H1 (cell line): ENCODE measurements around the gene HES1. TPM values are rescaled to one million over a fixed set of nuclear protein-coding genes. Genes with fewer than 3 reads are reported as not detected.

ENCODE experiments used
- CTCF ChIA-PET: fragments of 300-600 bp; sonication (Branson Sonifier 250); formaldehyde crosslinking; loops from one replicate; lab custom pipeline; 2021; ENCODE audit not compliant: partially characterized antibody; lab: Charles Lee
- POLR2A ChIA-PET: fragments of 300-600 bp; sonication (Branson Sonifier 250); formaldehyde crosslinking; loops from one replicate; lab custom pipeline; 2021; ENCODE audit warnings: inconsistent platforms; ENCODE audit not compliant: partially characterized antibody; lab: Charles Lee
- DNase-seq, 2 experiments: peaks; one replicate each; pipeline versions ENCODE4 v3.0.0 to v3.0.0-alpha.2; 2010 to 2022; ENCODE audit warnings: low spot score in 2 of 2, low read depth in 1 of 2, mixed read lengths in 1 of 2
- FAIRE-seq: peaks from 2 replicates; lab custom pipeline; 2011; peaks lifted over from hg19 to GRCh38; lab: Jason Lieb, UNC
- H2AFZ ChIP-seq: 2 replicates; pipeline ENCODE4 v1.8.1; 2012; ENCODE audit warnings: low read length, inconsistent platforms
- H2AK5ac ChIP-seq: 2 replicates; pipeline ENCODE4 v1.6.1; 2013; ENCODE audit warnings: low read depth, low read length
- H2BK120ac ChIP-seq: replicated peaks from 2 replicates; pipeline ENCODE3; 2013; ENCODE audit warnings: low read depth, low read length, inconsistent platforms
- H2BK12ac ChIP-seq: 2 replicates; pipeline ENCODE4 v1.6.1; 2013; ENCODE audit warnings: low read depth, low read length
- H2BK15ac ChIP-seq: 2 replicates; pipeline ENCODE4 v1.6.1; 2013; ENCODE audit warnings: low read length
- H2BK20ac ChIP-seq: 2 replicates; pipeline ENCODE4 v1.6.1; 2013; ENCODE audit warnings: low read length
- H2BK5ac ChIP-seq: 2 replicates; pipeline ENCODE4 v1.6.1; 2013; ENCODE audit warnings: low read depth, low read length
- H3K14ac ChIP-seq: 2 replicates; pipeline ENCODE4 v1.6.1; 2013; ENCODE audit warnings: inconsistent platforms; ENCODE audit not compliant: insufficient read length
- H3K18ac ChIP-seq: 2 replicates; pipeline ENCODE4 v1.6.1; 2013; ENCODE audit warnings: low read length; ENCODE audit errors: extremely low read depth
- H3K23ac ChIP-seq: 2 replicates; pipeline ENCODE4 v1.6.1; 2013; ENCODE audit warnings: inconsistent platforms; ENCODE audit not compliant: insufficient read length
- H3K23me2 ChIP-seq: 2 replicates; pipeline ENCODE4 v1.6.1; 2013; ENCODE audit warnings: low read depth, low read length
- H3K27ac ChIP-seq: 2 replicates; pipeline ENCODE4 v1.6.1; 2011; ENCODE audit warnings: low read depth, low read length, inconsistent platforms
- H3K27me3 ChIP-seq, 4 experiments: replicated peaks in 1 of 4; 1 replicate in 1 of 4; 2 replicates in 3 of 4; pipeline versions ENCODE4 v1.6.1 to v1.8.1; 2011 to 2013; ENCODE audit warnings: low read length in 3 of 4, mild to moderate bottlenecking in 3 of 4, inconsistent platforms in 2 of 4, mixed read lengths in 2 of 4, moderate library complexity in 1 of 4; ENCODE audit not compliant: control insufficient read depth in 3 of 4, insufficient read depth in 3 of 4; ENCODE audit errors: extremely low read depth in 1 of 4
- H3K36me3 ChIP-seq, 4 experiments: 2 replicates each; pipeline versions ENCODE4 v1.6.1 to v1.8.1; 2011 to 2013; ENCODE audit warnings: mild to moderate bottlenecking in 4 of 4, low read length in 3 of 4, moderate library complexity in 2 of 4, control low read depth in 1 of 4, inconsistent platforms in 1 of 4; ENCODE audit not compliant: insufficient read depth in 4 of 4, control insufficient read depth in 2 of 4
- H3K4ac ChIP-seq: replicated peaks from 2 replicates; pipeline ENCODE3; 2013; ENCODE audit warnings: low read length, low read depth, mixed read lengths, inconsistent platforms; ENCODE audit not compliant: insufficient read length
- H3K4me1 ChIP-seq, 4 experiments: replicated peaks in 1 of 4; 1 replicate in 1 of 4; 2 replicates in 3 of 4; pipeline versions ENCODE4 v1.6.1 to v1.8.1; 2011 to 2013; ENCODE audit warnings: low read length in 3 of 4, inconsistent platforms in 2 of 4, mixed read lengths in 1 of 4; ENCODE audit not compliant: insufficient read depth in 4 of 4, control insufficient read depth in 3 of 4
- H3K4me2 ChIP-seq, 2 experiments: 2 replicates each; pipeline versions ENCODE4 v1.6.1 to v1.8.1; 2011 to 2013; ENCODE audit warnings: low read depth in 2 of 2, low read length in 2 of 2, control low read depth in 1 of 2, inconsistent platforms in 1 of 2, mild to moderate bottlenecking in 1 of 2; ENCODE audit not compliant: insufficient read depth in 1 of 2
- H3K4me3 ChIP-seq, 4 experiments: fragments of 200-600, 300-600 bp in 1 of 4; sonication (generic), shearing (Covaris generic), sonication (Bioruptor Twin) in 1 of 4; 2 replicates each; pipeline versions ENCODE4 v1.5.1 to v1.8.1; 2011 to 2016; ENCODE audit warnings: low read length in 4 of 4, low read depth in 3 of 4, control low read depth in 2 of 4, inconsistent platforms in 2 of 4, mild to moderate bottlenecking in 2 of 4, mixed read lengths in 1 of 4, moderate library complexity in 1 of 4; ENCODE audit not compliant: insufficient read depth in 2 of 4; ENCODE audit errors: extremely low read depth in 1 of 4
- H3K56ac ChIP-seq: replicated peaks from 2 replicates; pipeline ENCODE3; 2013; ENCODE audit warnings: low read depth, mild to moderate bottlenecking, mixed read lengths, low read length, inconsistent platforms; ENCODE audit not compliant: insufficient read length
- H3K79me1 ChIP-seq: 2 replicates; pipeline ENCODE4 v1.6.1; 2013; ENCODE audit warnings: low read depth, low read length, control low read depth
- H3K79me2 ChIP-seq, 2 experiments: 2 replicates each; pipeline versions ENCODE4 v1.6.1 to v1.8.1; 2012 to 2013; ENCODE audit warnings: low read length in 2 of 2, mild to moderate bottlenecking in 2 of 2, inconsistent platforms in 1 of 2; ENCODE audit not compliant: insufficient read depth in 2 of 2, control insufficient read depth in 1 of 2
- H3K9ac ChIP-seq, 4 experiments: replicated peaks in 1 of 4; 1 replicate in 1 of 4; 2 replicates in 3 of 4; pipeline versions ENCODE4 v1.6.1 to v1.8.1; 2011 to 2013; ENCODE audit warnings: low read depth in 3 of 4, low read length in 3 of 4, control low read depth in 2 of 4, mild to moderate bottlenecking in 2 of 4, moderate library complexity in 2 of 4, inconsistent platforms in 1 of 4; ENCODE audit errors: extremely low read depth in 1 of 4
- H3K9me3 ChIP-seq, 2 experiments: 2 replicates each; pipeline versions ENCODE4 v1.6.1 to v1.8.1; 2012 to 2013; ENCODE audit warnings: mild to moderate bottlenecking in 2 of 2, moderate library complexity in 2 of 2, control low read depth in 1 of 2, inconsistent platforms in 1 of 2, low read depth in 1 of 2, low read length in 1 of 2, mixed read lengths in 1 of 2; ENCODE audit not compliant: insufficient read depth in 2 of 2
- H4K20me1 ChIP-seq, 2 experiments: replicated peaks in 1 of 2; 2 replicates each; pipeline versions ENCODE3 to v1.8.1; 2011 to 2013; ENCODE audit warnings: inconsistent platforms in 2 of 2, low read length in 2 of 2, mild to moderate bottlenecking in 1 of 2; ENCODE audit not compliant: insufficient read depth in 2 of 2, control insufficient read depth in 1 of 2
- H4K5ac ChIP-seq: 2 replicates; pipeline ENCODE4 v1.6.1; 2013; ENCODE audit warnings: low read length, low read depth, mixed read lengths, inconsistent platforms; ENCODE audit not compliant: insufficient read length
- H4K8ac ChIP-seq: 2 replicates; pipeline ENCODE4 v1.8.0; 2013; ENCODE audit warnings: mild to moderate bottlenecking, moderate library complexity, low read length, inconsistent platforms; ENCODE audit not compliant: insufficient read depth; ENCODE audit errors: extremely low read depth
- H4K91ac ChIP-seq: replicated peaks from 2 replicates; pipeline ENCODE3; 2013; ENCODE audit warnings: low read length, mixed read lengths, inconsistent platforms; ENCODE audit not compliant: insufficient read length
- ASH2L ChIP-seq: fragments of 200-600, 300-600 bp; sonication (generic); IDR thresholded peaks from one replicate; pipeline ENCODE4 v1.7.1; 2017; ENCODE audit warnings: low read length
- BRCA1 ChIP-seq: IDR thresholded peaks from 2 replicates; pipeline ENCODE4 v1.6.1; 2012; ENCODE audit warnings: low read depth, low read length, improper control_type of control experiment
- EGR1 ChIP-seq: IDR thresholded peaks from 2 replicates; pipeline ENCODE4 v1.6.1; 2011; ENCODE audit warnings: low read depth, low read length, borderline replicate concordance
- FOSL1 ChIP-seq: IDR thresholded peaks from 2 replicates; pipeline ENCODE4 v1.6.1; 2011; ENCODE audit warnings: mild to moderate bottlenecking, low read depth, low read length, moderate library complexity; ENCODE audit not compliant: insufficient read depth
- GTF2F1 ChIP-seq: IDR thresholded peaks from 2 replicates; pipeline ENCODE4 v1.6.1; 2012; ENCODE audit warnings: low read depth, low read length, improper control_type of control experiment, borderline replicate concordance
- HDAC6 ChIP-seq: IDR thresholded peaks from one replicate; pipeline ENCODE4 v1.7.1; 2012; ENCODE audit warnings: low read depth, mild to moderate bottlenecking, inconsistent platforms, low read length, moderate library complexity
- JUND ChIP-seq: IDR thresholded peaks from 2 replicates; pipeline ENCODE4 v1.6.1; 2011; ENCODE audit warnings: mild to moderate bottlenecking, improper control_type of control experiment, low read length
- NANOG ChIP-seq: IDR thresholded peaks from 2 replicates; pipeline ENCODE4 v1.6.1; 2011; ENCODE audit warnings: low read length, low read depth, mild to moderate bottlenecking, inconsistent platforms; ENCODE audit not compliant: insufficient read depth, poor library complexity, severe bottlenecking
- RBBP5 ChIP-seq: IDR thresholded peaks from 2 replicates; pipeline ENCODE4 v1.7.1; 2012; ENCODE audit warnings: low read depth, mild to moderate bottlenecking, inconsistent platforms, low read length, moderate library complexity, borderline replicate concordance
- SP4 ChIP-seq: IDR thresholded peaks from 2 replicates; pipeline ENCODE4 v1.6.1; 2012; ENCODE audit warnings: low read length, inconsistent platforms
- SUZ12 ChIP-seq: fragments of 200-600 bp; sonication (generic); IDR thresholded peaks from 2 replicates; pipeline ENCODE4 v1.6.1; 2012; ENCODE audit warnings: mild to moderate bottlenecking, inconsistent platforms, low read length, moderate library complexity, mixed read lengths
- TCF12 ChIP-seq: IDR thresholded peaks from 2 replicates; pipeline ENCODE4 v1.6.1; 2011; ENCODE audit warnings: low read depth, mild to moderate bottlenecking, low read length
- WGBS, 2 experiments: shearing (Covaris generic) in 1 of 2; methylation state at CpG; one replicate each; pipeline versions ENCODE4 v1.1.6 to v1.1.7; 2013 to 2015; ENCODE audit warnings: low lambda C conversion rate in 2 of 2, mixed read lengths in 2 of 2, inconsistent platforms in 1 of 2, low coverage in 1 of 2, missing lambda C conversion rate in 1 of 2; ENCODE audit not compliant: insufficient replicate concordance in 2 of 2, insufficient coverage in 1 of 2, insufficient read length in 1 of 2; ENCODE audit errors: extremely low coverage in 1 of 2, missing lambda C conversion rate in 1 of 2; 5-methylcytosine and 5-hydroxymethylcytosine counted together
- polyA plus RNA-seq, 7 experiments: library from polyadenylated mRNA; depleted of rRNA in 3 of 7; stranded (reverse) in 5 of 7; unstranded in 2 of 7; fragments of >200 nt in 5 of 7; fragments of 200-250 nt in 2 of 7; gene quantifications; 1 replicate in 5 of 7; 2 replicates in 1 of 7; 4 replicates in 1 of 7; pipeline versions ENCODE4 v1.2.1 to v1.2.3, GENCODE V29; 2011 to 2013; ENCODE audit warnings: missing spikeins in 2 of 7, mixed read lengths in 2 of 7
- total RNA-seq: library from RNA; stranded (reverse); fragmentation: NEBNext Ultra II Directional; extraction: Animal tissue kit (Norgen Biotek cat#: 25700); gene quantifications from 2 replicates; pipeline ENCODE4 v1.2.1, GENCODE V29; 2021

The HES1 gene
- total and polyA plus RNA-seq, 2 of the 8 experiments (the other 6 are each of a cell fraction or from before 2014, with no cell fraction given) = 7.9 to 12.9 TPM

DNA sequence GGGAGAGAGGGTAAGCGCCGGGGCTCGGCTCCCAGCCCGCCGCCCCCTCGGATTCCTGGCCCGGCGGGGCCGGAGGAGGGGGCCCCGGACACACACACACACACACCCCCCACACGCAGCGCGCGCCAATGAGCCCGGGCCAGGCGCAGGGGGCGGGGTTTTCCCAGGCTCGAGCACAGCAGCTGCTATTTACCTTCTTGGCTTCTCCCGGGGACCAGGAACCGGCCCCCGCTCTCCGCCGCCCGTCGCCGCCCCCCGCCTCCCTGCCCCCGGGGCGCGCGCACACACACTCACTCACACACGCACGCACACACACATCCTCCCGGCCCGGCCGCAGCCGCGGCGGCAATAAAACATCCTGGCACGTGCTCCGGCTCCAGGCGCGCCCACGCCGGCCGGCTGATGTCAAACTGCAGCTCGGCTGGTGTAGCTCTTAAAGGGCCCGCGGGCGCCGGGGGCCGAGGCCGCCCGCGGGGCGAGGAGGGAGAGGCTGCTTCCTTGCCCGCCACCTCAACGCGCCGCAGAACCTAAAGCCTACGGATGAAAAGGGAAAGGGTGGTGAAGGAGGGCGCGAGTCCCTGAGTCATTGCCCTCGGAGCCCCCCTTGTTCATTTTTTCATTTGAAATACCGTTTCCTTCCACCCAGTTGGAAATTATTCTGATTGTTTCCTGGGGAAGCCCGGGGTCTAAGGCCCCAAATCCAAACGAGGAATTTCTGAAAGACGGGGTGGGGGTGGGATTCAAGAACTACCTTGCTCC is 1.0 kb upstream of the HES1 start:
- peak overlapping the region; percentile 43; the same call in 1 of the 2 replicates for H2BK12ac ChIP-seq
- peak overlapping the region; percentile 91 for H4K8ac ChIP-seq
- no peak overlapping the region for H2BK20ac ChIP-seq
- peak overlapping the region; percentile 95 for H3K18ac ChIP-seq
- ChIA-PET POLR2A (interaction anchor here (0.6 to 2.5 kb wide), 20 partner anchors 8 to 359 kb away, joined by 3 to 10 read pairs (median 3); no protein-coding TSS in a partner anchor), CTCF (interaction anchor here (0.6 kb wide), 1 partner anchor 52 kb away, joined by 3 read pairs; no protein-coding TSS in a partner anchor)
- 0% methylated on average over 33 of the region's 68 CpGs; no CpG with 5 or more reads in 1 of the 2 experiments for WGBS, 2 experiments
- H3K9ac ChIP-seq = peak overlapping the region in 2 of 4 experiments; percentile 38 to 43; a peak in 4 of 7 replicates
- H3K79me2 ChIP-seq = peaks cover 0 to 15% of the 10 kb centered on the region in 2 experiments; a peak in 2 of 4 replicates
- no peak overlapping the region for H3K14ac ChIP-seq
- H3K56ac ChIP-seq = no peak overlapping the region
- H4K91ac ChIP-seq = peak overlapping the region; percentile 68
- no peak overlapping the region for H3K4ac ChIP-seq
- peak; percentile 83 to 88 for DNase-seq
- H2AK5ac ChIP-seq = no peak overlapping the region
- H3K4me3 ChIP-seq = peak overlapping the region; percentile 43 to 73 (median 59)
- no peaks in the 10 kb centered on the region for H3K9me3 ChIP-seq
- H3K4me1 ChIP-seq = peaks cover 30 to 51% (median 33%) of the 10 kb centered on the region in 4 experiments
- peak overlapping the region; percentile 71; the same call in 1 of the 2 replicates for H2BK5ac ChIP-seq
- H2BK120ac ChIP-seq = no peak overlapping the region
- H3K79me1 ChIP-seq = no peaks in the 10 kb centered on the region
- no peak overlapping the region for H3K23ac ChIP-seq
- H3K27ac ChIP-seq = 0 out of 2 replicates have a peak overlapping the region, but pooled peaks have one; percentile 5
- H2AFZ ChIP-seq = no peak overlapping the region
- peaks cover 0 to 7% of the 10 kb centered on the region in 2 experiments for H4K20me1 ChIP-seq
- peaks cover 0 to 26% (median 12%) of the 10 kb centered on the region in 4 experiments; a peak in 4 of 7 replicates for H3K27me3 ChIP-seq
- no peak for FAIRE-seq
- peaks cover 15% of the 10 kb centered on the region; the same call in 1 of the 2 replicates for H3K23me2 ChIP-seq
- H2BK15ac ChIP-seq = no peak overlapping the region
- H3K4me2 ChIP-seq = peak overlapping the region; percentile 86 to 96
- peak overlapping the region; percentile 61 for H4K5ac ChIP-seq
- peaks cover 0 to 7% (median 2%) of the 10 kb centered on the region in 4 experiments; a peak in 2 of 8 replicates for H3K36me3 ChIP-seq
- TF ChIP-seq SP4 = no peak
- no peak for TF ChIP-seq BRCA1
- TF ChIP-seq RBBP5 = no peak
- TF ChIP-seq EGR1 = no peak
- 0 out of 2 replicates have a peak, but pooled peaks have one; percentile 13 for TF ChIP-seq FOSL1
- TF ChIP-seq HDAC6 = no peak
- peak; percentile 44; the same call in 1 of the 2 replicates for TF ChIP-seq TCF12
- no peak for TF ChIP-seq SUZ12
- TF ChIP-seq JUND = no peak
- peak; percentile 64 for TF ChIP-seq ASH2L
- TF ChIP-seq NANOG = peak; percentile 12
- no peak for TF ChIP-seq GTF2F1
